ENCODE results near the gene SLC36A3.

DNA sequence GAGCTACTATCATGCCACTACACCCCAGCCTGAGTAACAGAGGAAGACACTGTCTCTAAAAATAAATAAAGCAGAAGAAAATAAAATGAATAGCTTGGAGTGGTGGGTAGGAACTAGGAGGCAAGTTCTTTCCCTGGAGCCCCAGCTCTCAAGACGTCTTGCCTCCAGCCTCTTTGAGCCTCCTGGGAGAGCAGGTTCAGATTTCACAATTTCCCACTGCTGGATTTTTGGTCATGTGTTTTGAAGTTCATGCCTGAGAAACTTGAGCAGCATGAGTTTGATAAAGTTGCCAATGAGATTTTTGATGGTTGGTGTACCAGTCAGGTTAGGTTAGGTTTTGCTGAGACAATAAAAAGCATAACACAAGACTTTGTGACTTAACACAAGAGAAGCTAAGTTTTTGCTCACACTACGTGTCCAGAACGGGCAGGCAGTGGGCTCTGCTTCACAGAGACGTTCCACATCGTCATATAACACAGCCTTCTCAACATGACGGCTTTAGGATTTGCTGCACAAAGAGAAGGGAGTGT is 75.6 kb downstream of the SLC36A3 start:
- TF ChIP-seq, protein P1, sequence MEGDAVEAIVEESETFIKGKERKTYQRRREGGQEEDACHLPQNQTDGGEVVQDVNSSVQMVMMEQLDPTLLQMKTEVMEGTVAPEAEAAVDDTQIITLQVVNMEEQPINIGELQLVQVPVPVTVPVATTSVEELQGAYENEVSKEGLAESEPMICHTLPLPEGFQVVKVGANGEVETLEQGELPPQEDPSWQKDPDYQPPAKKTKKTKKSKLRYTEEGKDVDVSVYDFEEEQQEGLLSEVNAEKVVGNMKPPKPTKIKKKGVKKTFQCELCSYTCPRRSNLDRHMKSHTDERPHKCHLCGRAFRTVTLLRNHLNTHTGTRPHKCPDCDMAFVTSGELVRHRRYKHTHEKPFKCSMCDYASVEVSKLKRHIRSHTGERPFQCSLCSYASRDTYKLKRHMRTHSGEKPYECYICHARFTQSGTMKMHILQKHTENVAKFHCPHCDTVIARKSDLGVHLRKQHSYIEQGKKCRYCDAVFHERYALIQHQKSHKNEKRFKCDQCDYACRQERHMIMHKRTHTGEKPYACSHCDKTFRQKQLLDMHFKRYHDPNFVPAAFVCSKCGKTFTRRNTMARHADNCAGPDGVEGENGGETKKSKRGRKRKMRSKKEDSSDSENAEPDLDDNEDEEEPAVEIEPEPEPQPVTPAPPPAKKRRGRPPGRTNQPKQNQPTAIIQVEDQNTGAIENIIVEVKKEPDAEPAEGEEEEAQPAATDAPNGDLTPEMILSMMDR (IDR thresholded peaks at IDR 0.05; ENCODE audit: insufficient read depth, low read length) = no peak
- TF ChIP-seq SPI1 (IDR thresholded peaks at IDR 0.05; ENCODE audit: borderline replicate concordance, low read depth) = no peak
- TF ChIP-seq POLR2AphosphoS5 (IDR thresholded peaks at IDR 0.05; ENCODE audit: low read depth) = no peak
- no peak for TF ChIP-seq REST (IDR thresholded peaks at IDR 0.05; ENCODE audit: insufficient replicate concordance, low read depth)
- no peak for TF ChIP-seq GABPA (IDR thresholded peaks at IDR 0.05; ENCODE audit: low read depth)

Data from HL-60 (cell line).